Suprapubic skin (tissue), 4 donors: ENCODE measurements around the gene NFATC3.

ENCODE experiments used
- POLR2A ChIP-seq, 2 donors: fragments of 450-650 bp; IDR thresholded peaks; one replicate each; pipeline ENCODE4 v1.6.1; 2017; ENCODE audit warnings: antibody characterized with exemption in 2 of 2, mild to moderate bottlenecking in 2 of 2, moderate library complexity in 2 of 2
- POLR2AphosphoS5 ChIP-seq, 3 donors: sonication (generic); formaldehyde crosslinking; IDR thresholded peaks; one replicate each; pipeline ENCODE4 v1.6.1; 2017; ENCODE audit warnings: antibody characterized with exemption in 3 of 3
- TF ChIP-seq, protein P1 (sequence below), 2 donors: fragments of 200-600 bp in 1 of 2; fragments of 450-650 bp in 1 of 2; sonication (generic) in 1 of 2; IDR thresholded peaks; one replicate each; pipeline ENCODE4 v1.5.1; 2016 to 2019; ENCODE audit warnings: antibody characterized with exemption in 2 of 2, mild to moderate bottlenecking in 1 of 2, moderate library complexity in 1 of 2

DNA sequence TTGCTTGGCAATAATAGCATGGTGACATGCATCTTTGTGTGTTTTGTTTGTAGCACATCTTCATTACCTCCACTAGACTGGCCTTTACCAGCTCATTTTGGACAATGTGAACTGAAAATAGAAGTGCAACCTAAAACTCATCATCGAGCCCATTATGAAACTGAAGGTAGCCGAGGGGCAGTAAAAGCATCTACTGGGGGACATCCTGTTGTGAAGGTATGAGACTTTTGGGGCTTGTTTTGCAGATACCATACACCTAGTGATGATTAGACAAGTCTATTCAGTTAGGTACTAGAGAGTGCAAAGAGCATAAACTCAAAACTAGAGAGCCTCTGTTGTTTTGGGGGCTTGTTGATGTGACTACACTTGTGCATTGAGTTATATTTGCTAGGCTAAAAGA, 41.2 kb downstream of the NFATC3 start:
- TF ChIP-seq, protein P1, sequence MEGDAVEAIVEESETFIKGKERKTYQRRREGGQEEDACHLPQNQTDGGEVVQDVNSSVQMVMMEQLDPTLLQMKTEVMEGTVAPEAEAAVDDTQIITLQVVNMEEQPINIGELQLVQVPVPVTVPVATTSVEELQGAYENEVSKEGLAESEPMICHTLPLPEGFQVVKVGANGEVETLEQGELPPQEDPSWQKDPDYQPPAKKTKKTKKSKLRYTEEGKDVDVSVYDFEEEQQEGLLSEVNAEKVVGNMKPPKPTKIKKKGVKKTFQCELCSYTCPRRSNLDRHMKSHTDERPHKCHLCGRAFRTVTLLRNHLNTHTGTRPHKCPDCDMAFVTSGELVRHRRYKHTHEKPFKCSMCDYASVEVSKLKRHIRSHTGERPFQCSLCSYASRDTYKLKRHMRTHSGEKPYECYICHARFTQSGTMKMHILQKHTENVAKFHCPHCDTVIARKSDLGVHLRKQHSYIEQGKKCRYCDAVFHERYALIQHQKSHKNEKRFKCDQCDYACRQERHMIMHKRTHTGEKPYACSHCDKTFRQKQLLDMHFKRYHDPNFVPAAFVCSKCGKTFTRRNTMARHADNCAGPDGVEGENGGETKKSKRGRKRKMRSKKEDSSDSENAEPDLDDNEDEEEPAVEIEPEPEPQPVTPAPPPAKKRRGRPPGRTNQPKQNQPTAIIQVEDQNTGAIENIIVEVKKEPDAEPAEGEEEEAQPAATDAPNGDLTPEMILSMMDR (IDR thresholded peaks at IDR 0.05), result no peak
- TF ChIP-seq POLR2A (IDR thresholded peaks at IDR 0.05), result no peak
- no peak for TF ChIP-seq POLR2AphosphoS5 (IDR thresholded peaks at IDR 0.05)
